Ectodermal cell (in vitro differentiated cells): ENCODE measurements around the gene MCF2L2.

ENCODE experiments used
- H3K27ac ChIP-seq: 2 replicates; pipeline ENCODE4 v1.7.0; 2013; ENCODE audit warnings: mild to moderate bottlenecking, low read depth, low read length; ENCODE audit not compliant: insufficient read depth, poor library complexity, severe bottlenecking
- H3K27me3 ChIP-seq: 2 replicates; pipeline ENCODE4 v1.7.0; 2013; ENCODE audit warnings: mild to moderate bottlenecking, low read length; ENCODE audit not compliant: insufficient read depth, control insufficient read depth, poor library complexity, severe bottlenecking
- H3K36me3 ChIP-seq: one replicate; pipeline ENCODE4 v1.7.0; 2013; ENCODE audit warnings: low read length; ENCODE audit not compliant: control insufficient read depth, insufficient read depth
- H3K4me1 ChIP-seq: one replicate; pipeline ENCODE4 v1.7.0; 2013; ENCODE audit warnings: low read length; ENCODE audit not compliant: control insufficient read depth, insufficient read depth
- H3K4me3 ChIP-seq: 2 replicates; pipeline ENCODE4 v1.7.0; 2013; ENCODE audit warnings: low read depth, low read length, control low read depth; ENCODE audit not compliant: insufficient read depth
- H3K9me3 ChIP-seq: 2 replicates; pipeline ENCODE4 v1.7.0; 2013; ENCODE audit warnings: mild to moderate bottlenecking, low read length, moderate library complexity; ENCODE audit not compliant: control insufficient read depth
- WGBS, 2 experiments: methylation state at CpG; one replicate each; pipeline ENCODE4 v1.1.7; 2013; ENCODE audit warnings: missing lambda C conversion rate in 2 of 2; 5-methylcytosine and 5-hydroxymethylcytosine counted together

The MCF2L2 gene

GRCh38 chr3:183215591-183216202 is 212.7 kb downstream of the MCF2L2 start:
- Histone ChIP-seq H3K36me3 (no peaks in the 10 kb centered on the region), H3K4me1 (no peaks in the 10 kb centered on the region), H3K4me3 (no peak overlapping the region), H3K27me3 (no peaks in the 10 kb centered on the region), H3K9me3 (no peaks in the 10 kb centered on the region), H3K27ac (no peak overlapping the region)
- 94 to 96% methylated on average over 4 of the region's 4 CpGs for WGBS, 2 experiments

GRCh38 chr3:183214277-183214612 is 214.2 kb downstream of the MCF2L2 start:
- Histone ChIP-seq H3K4me3 (no peak overlapping the region), H3K4me1 (no peaks in the 10 kb centered on the region), H3K9me3 (no peaks in the 10 kb centered on the region), H3K27me3 (no peaks in the 10 kb centered on the region), H3K27ac (no peak overlapping the region), H3K36me3 (no peaks in the 10 kb centered on the region)
- 92 to 100% methylated on average over 2 of the region's 2 CpGs for WGBS, 2 experiments

- Histone ChIP-seq H3K27me3 (no peaks in the 10 kb centered on the region), H3K9me3 (no peaks in the 10 kb centered on the region), H3K27ac (no peak overlapping the region), H3K4me1 (no peaks in the 10 kb centered on the region), H3K4me3 (no peak overlapping the region), H3K36me3 (no peaks in the 10 kb centered on the region)
- 89 to 94% methylated on average over 3 of the region's 3 CpGs for WGBS, 2 experiments
Observed at GRCh38 chr3:183213415-183214276, 214.8 kb downstream of the MCF2L2 start.

DNA sequence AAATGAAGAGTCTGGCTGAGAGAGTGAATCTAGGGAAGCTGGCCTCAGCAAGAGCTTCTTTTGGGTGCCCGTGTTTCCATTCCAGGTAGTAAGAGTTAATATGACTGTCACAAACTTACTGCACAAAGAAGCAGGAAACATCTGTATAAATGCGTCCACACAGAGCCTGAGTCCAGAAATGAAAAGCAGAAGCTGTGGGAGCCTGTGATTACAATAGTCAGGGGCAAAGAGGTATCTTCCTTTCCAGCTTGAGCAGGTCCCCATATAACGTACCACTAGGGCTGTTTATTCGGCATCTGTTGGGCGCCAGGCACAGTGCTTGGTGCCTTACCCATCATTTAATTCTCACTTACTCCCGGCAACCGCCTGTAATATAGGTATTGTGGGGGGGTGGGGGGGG is 215.9 kb downstream of the MCF2L2 start:
- 95 to 96% methylated on average over 5 of the region's 7 CpGs for WGBS, 2 experiments
- Histone ChIP-seq H3K27ac (no peak overlapping the region), H3K36me3 (no peaks in the 10 kb centered on the region), H3K27me3 (no peaks in the 10 kb centered on the region), H3K4me1 (no peaks in the 10 kb centered on the region), H3K4me3 (no peak overlapping the region), H3K9me3 (no peaks in the 10 kb centered on the region)

DNA sequence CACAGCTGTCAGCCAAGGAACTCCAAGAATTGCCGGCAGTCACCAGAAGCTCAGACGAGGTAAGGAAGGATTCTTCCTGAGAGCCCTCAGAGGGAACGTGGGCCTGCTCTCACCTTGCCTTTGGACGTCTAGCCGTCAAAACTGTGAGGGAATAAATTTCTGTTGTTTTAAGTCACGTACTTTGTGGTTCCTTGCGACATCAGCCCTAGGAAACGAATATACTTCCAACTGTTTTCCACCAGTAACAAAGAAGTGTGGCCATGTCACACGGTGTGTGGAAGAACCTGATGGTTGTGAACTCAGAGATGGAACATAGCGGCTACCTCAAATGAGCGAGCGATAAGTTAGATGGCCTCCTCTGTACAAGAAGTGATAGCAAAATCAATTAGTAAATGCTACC is 216.3 kb downstream of the MCF2L2 start:
- Histone ChIP-seq H3K27me3 (no peaks in the 10 kb centered on the region), H3K4me1 (no peaks in the 10 kb centered on the region), H3K36me3 (no peaks in the 10 kb centered on the region), H3K4me3 (no peak overlapping the region), H3K9me3 (no peaks in the 10 kb centered on the region), H3K27ac (no peak overlapping the region)
- WGBS, 2 experiments, result 87% methylated on average over 12 of the region's 12 CpGs

DNA sequence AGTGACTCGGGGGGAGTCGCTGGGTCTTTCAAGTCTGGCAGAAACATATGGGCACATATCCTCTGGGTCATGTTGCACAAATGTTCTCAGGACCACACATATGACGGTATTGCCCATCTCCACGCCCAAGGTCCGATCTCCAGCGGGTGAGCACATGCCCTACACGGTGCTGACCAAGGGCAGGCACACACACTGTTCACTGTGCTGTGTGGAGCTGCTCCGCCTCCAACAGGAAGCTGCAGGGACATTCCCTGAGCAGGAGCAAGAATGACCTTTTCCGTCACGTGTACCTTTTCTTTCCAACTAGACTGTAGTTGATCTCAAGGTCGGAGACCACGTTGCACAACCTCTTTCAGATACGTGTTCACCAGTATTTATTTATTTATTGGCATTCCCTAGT is 217.1 kb downstream of the MCF2L2 start:
- Histone ChIP-seq H3K9me3 (no peaks in the 10 kb centered on the region), H3K27ac (no peak overlapping the region), H3K4me1 (no peaks in the 10 kb centered on the region), H3K27me3 (no peaks in the 10 kb centered on the region), H3K36me3 (no peaks in the 10 kb centered on the region), H3K4me3 (no peak overlapping the region)
- WGBS, 2 experiments, result 92 to 95% methylated on average over 12 of the region's 13 CpGs

GRCh38 chr3:183210862-183211341 is 217.5 kb downstream of the MCF2L2 start:
- Histone ChIP-seq H3K27ac (no peak overlapping the region), H3K4me1 (no peaks in the 10 kb centered on the region), H3K27me3 (no peaks in the 10 kb centered on the region), H3K9me3 (no peaks in the 10 kb centered on the region), H3K4me3 (no peak overlapping the region), H3K36me3 (no peaks in the 10 kb centered on the region)
- 80 to 81% methylated on average over 9 of the region's 9 CpGs for WGBS, 2 experiments

GRCh38 chr3:183210341-183210740 is 218.1 kb downstream of the MCF2L2 start:
- Histone ChIP-seq H3K27ac (no peak overlapping the region), H3K9me3 (no peaks in the 10 kb centered on the region), H3K36me3 (no peaks in the 10 kb centered on the region), H3K27me3 (no peaks in the 10 kb centered on the region), H3K4me3 (no peak overlapping the region), H3K4me1 (no peaks in the 10 kb centered on the region)
- 94 to 97% methylated on average over 5 of the region's 5 CpGs for WGBS, 2 experiments

DNA sequence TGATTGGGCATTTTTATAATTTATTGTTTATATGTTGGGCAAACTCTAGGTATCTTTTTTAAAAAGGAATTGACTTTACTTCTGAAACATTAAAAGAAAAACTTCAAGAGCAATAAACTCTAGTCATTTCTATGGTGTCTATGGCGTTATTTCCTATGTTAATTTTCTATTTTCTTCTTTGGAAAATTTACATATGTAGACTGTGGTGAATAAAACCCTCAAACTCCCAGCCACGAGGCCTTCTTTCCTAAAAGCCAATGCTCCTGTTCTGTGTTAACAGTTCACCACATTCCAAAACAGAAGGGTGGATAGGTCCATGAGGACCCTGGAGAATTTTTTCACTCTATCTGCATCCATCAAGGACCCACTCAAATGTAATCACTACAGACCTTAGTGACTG is 219.6 kb downstream of the MCF2L2 start:
- Histone ChIP-seq H3K27me3 (no peaks in the 10 kb centered on the region), H3K4me3 (no peak overlapping the region), H3K4me1 (no peaks in the 10 kb centered on the region), H3K9me3 (no peaks in the 10 kb centered on the region), H3K36me3 (no peaks in the 10 kb centered on the region), H3K27ac (no peak overlapping the region)
- 86 to 96% methylated on average over 1 to 2 of the region's 2 CpGs for WGBS, 2 experiments

GRCh38 chr3:183208260-183208659 is 220.2 kb downstream of the MCF2L2 start:
- Histone ChIP-seq H3K4me1 (no peaks in the 10 kb centered on the region), H3K4me3 (no peak overlapping the region), H3K27ac (no peak overlapping the region), H3K9me3 (no peaks in the 10 kb centered on the region), H3K27me3 (no peaks in the 10 kb centered on the region), H3K36me3 (no peaks in the 10 kb centered on the region)
- WGBS, 2 experiments, result 100% methylated on average over 2 of the region's 2 CpGs
